H9 (cell line): ENCODE data around the gene RFX1. TPM values are rescaled to one million over a fixed set of nuclear protein-coding genes. Genes with fewer than 3 reads are reported as not detected.
A peak's percentile ranks its signal among the peaks of the same experiment; 100 is the strongest.

Experiments
- DNase-seq: peaks from one replicate; pipeline ENCODE4 v3.0.0-alpha.2; 2017
- H2AFZ ChIP-seq: one replicate; pipeline ENCODE4 v1.6.1; 2013; ENCODE audit warnings: mild to moderate bottlenecking, low read length, control low read depth, moderate library complexity
- H2AK5ac ChIP-seq: 2 replicates; pipeline ENCODE4 v1.6.1; 2013; ENCODE audit warnings: low read length, control low read depth, mixed read lengths; ENCODE audit not compliant: insufficient read length
- H2BK120ac ChIP-seq: one replicate; pipeline ENCODE4 v1.6.1; 2013; ENCODE audit warnings: low read depth, mild to moderate bottlenecking, low read length, control low read depth, inconsistent platforms; ENCODE audit not compliant: poor library complexity, severe bottlenecking
- H2BK12ac ChIP-seq: 2 replicates; pipeline ENCODE4 v1.6.1; 2013; ENCODE audit warnings: low read length, control low read depth, mixed read lengths, low read depth; ENCODE audit not compliant: insufficient read length
- H2BK15ac ChIP-seq: 2 replicates; pipeline ENCODE4 v1.6.1; 2013; ENCODE audit warnings: low read depth, low read length, control low read depth
- H2BK20ac ChIP-seq: one replicate; pipeline ENCODE4 v1.6.1; 2013; ENCODE audit warnings: low read depth, mild to moderate bottlenecking, low read length, control low read depth, inconsistent platforms; ENCODE audit not compliant: poor library complexity, severe bottlenecking
- H2BK5ac ChIP-seq: 2 replicates; pipeline ENCODE4 v1.6.1; 2013; ENCODE audit warnings: low read length, control low read depth, mixed read lengths; ENCODE audit not compliant: insufficient read length
- H3K14ac ChIP-seq: 2 replicates; pipeline ENCODE4 v1.6.1; 2013; ENCODE audit warnings: low read length, control low read depth; ENCODE audit not compliant: insufficient read depth
- H3K18ac ChIP-seq: 2 replicates; pipeline ENCODE4 v1.6.1; 2013; ENCODE audit warnings: low read depth, mild to moderate bottlenecking, mixed read lengths, low read length, control low read depth; ENCODE audit not compliant: insufficient read length
- H3K23ac ChIP-seq: 2 replicates; pipeline ENCODE4 v1.6.1; 2013; ENCODE audit warnings: low read length, control low read depth, mixed read lengths, low read depth; ENCODE audit not compliant: insufficient read length
- H3K23me2 ChIP-seq: 2 replicates; pipeline ENCODE4 v1.6.1; 2013; ENCODE audit warnings: low read depth, mild to moderate bottlenecking, mixed read lengths, low read length, control low read depth; ENCODE audit not compliant: insufficient read length, poor library complexity, severe bottlenecking
- H3K27ac ChIP-seq: 2 replicates; pipeline ENCODE4 v1.5.1; 2013; ENCODE audit warnings: low read length, control low read depth, mixed read lengths, low read depth; ENCODE audit not compliant: insufficient read length
- H3K27me3 ChIP-seq: 2 replicates; pipeline ENCODE4 v1.6.1; 2013; ENCODE audit warnings: low read length, control low read depth, inconsistent platforms; ENCODE audit not compliant: insufficient read depth
- H3K4ac ChIP-seq: 2 replicates; pipeline ENCODE4 v1.6.1; 2013; ENCODE audit warnings: low read depth, mild to moderate bottlenecking, control low read depth, inconsistent platforms, low read length, moderate library complexity
- H3K4me1 ChIP-seq: 2 replicates; pipeline ENCODE4 v1.6.1; 2013; ENCODE audit warnings: low read length, control low read depth, inconsistent platforms; ENCODE audit not compliant: insufficient read depth
- H3K4me2 ChIP-seq: 2 replicates; pipeline ENCODE4 v1.6.1; 2013; ENCODE audit warnings: low read length, control low read depth, mixed read lengths; ENCODE audit not compliant: insufficient read length, insufficient read depth
- H3K56ac ChIP-seq: 2 replicates; pipeline ENCODE4 v1.6.1; 2013; ENCODE audit warnings: low read depth, mild to moderate bottlenecking, mixed read lengths, low read length, control low read depth; ENCODE audit not compliant: insufficient read length
- H3K79me1 ChIP-seq: 2 replicates; pipeline ENCODE4 v1.6.1; 2013; ENCODE audit warnings: low read depth, mild to moderate bottlenecking, moderate library complexity, low read length, control low read depth, inconsistent platforms; ENCODE audit not compliant: insufficient read depth, poor library complexity, severe bottlenecking
- H3K79me2 ChIP-seq: 2 replicates; pipeline ENCODE4 v1.6.1; 2013; ENCODE audit warnings: low read length, control low read depth, inconsistent platforms; ENCODE audit not compliant: insufficient read depth
- H3K9ac ChIP-seq: 2 replicates; pipeline ENCODE4 v1.6.1; 2013; ENCODE audit warnings: low read length, control low read depth, mixed read lengths; ENCODE audit not compliant: insufficient read length; ENCODE audit errors: extremely low read depth
- H3K9me3 ChIP-seq: one replicate; pipeline ENCODE4 v1.6.1; 2013; ENCODE audit warnings: low read depth, low read length, inconsistent platforms; ENCODE audit not compliant: control insufficient read depth
- H3T11ph ChIP-seq: one replicate; pipeline ENCODE4 v1.6.1; 2013; ENCODE audit warnings: mild to moderate bottlenecking, low read length, control low read depth, inconsistent platforms
- H4K20me1 ChIP-seq: one replicate; pipeline ENCODE4 v1.6.1; 2013; ENCODE audit not compliant: control insufficient read depth, insufficient read length, insufficient read depth
- H4K5ac ChIP-seq: 2 replicates; pipeline ENCODE4 v1.6.1; 2013; ENCODE audit warnings: low read depth, mild to moderate bottlenecking, mixed read lengths, low read length, control low read depth; ENCODE audit not compliant: insufficient read length
- H4K8ac ChIP-seq: replicated peaks from 2 replicates; pipeline ENCODE4 v1.6.1; 2013; ENCODE audit warnings: low read length, control low read depth, mixed read lengths, low read depth; ENCODE audit not compliant: insufficient read length
- H4K91ac ChIP-seq: 2 replicates; pipeline ENCODE4 v1.6.1; 2013; ENCODE audit warnings: low read depth, mild to moderate bottlenecking, moderate library complexity, mixed read lengths, low read length, control low read depth; ENCODE audit not compliant: insufficient read length
- H3K27ac Mint-ChIP-seq, 3 experiments: 2 replicates in 2 of 3; 3 replicates in 1 of 3; pipeline ENCODE4 v1.8.0; 2020 to 2021; ENCODE audit warnings: mixed read lengths in 3 of 3, mild to moderate bottlenecking in 1 of 3, moderate library complexity in 1 of 3
- H3K27me3 Mint-ChIP-seq: 2 replicates; pipeline ENCODE4 v1.8.0; 2021; ENCODE audit warnings: low read depth, mild to moderate bottlenecking, moderate library complexity, mixed read lengths
- H3K36me3 Mint-ChIP-seq, 3 experiments: 2 replicates in 2 of 3; 3 replicates in 1 of 3; pipeline ENCODE4 v1.8.0; 2020 to 2021; ENCODE audit warnings: low read depth in 3 of 3, mixed read lengths in 3 of 3; ENCODE audit not compliant: insufficient read depth in 1 of 3
- H3K4me1 Mint-ChIP-seq, 2 experiments: 2 replicates each; pipeline ENCODE4 v1.8.0; 2020; ENCODE audit warnings: mixed read lengths in 2 of 2
- H3K4me3 Mint-ChIP-seq, 2 experiments: 2 replicates in 1 of 2; 3 replicates in 1 of 2; pipeline ENCODE4 v1.8.0; 2020 to 2021; ENCODE audit warnings: mild to moderate bottlenecking in 2 of 2, mixed read lengths in 2 of 2, moderate library complexity in 1 of 2
- H3K9me3 Mint-ChIP-seq, 2 experiments: 2 replicates in 1 of 2; 3 replicates in 1 of 2; pipeline ENCODE4 v1.8.0; 2020; ENCODE audit warnings: mild to moderate bottlenecking in 2 of 2, mixed read lengths in 2 of 2, moderate library complexity in 1 of 2
- WGBS: extraction: QIAGEN DNeasy Blood & Tissue Kit; methylation state at CpG from one replicate; pipeline ENCODE4 v1.1.7; 2013; ENCODE audit warnings: missing lambda C conversion rate, low lambda C conversion rate, mixed read lengths; ENCODE audit not compliant: insufficient read length; ENCODE audit errors: extremely low coverage; 5-methylcytosine and 5-hydroxymethylcytosine counted together
- total RNA-seq: library from RNA; stranded (reverse); gene quantifications from 2 replicates; pipeline ENCODE4 v1.2.1, GENCODE V29; 2021
- TF ChIP-seq, protein P1 (sequence below): fragments of 200-600 bp; sonication (generic); conservative IDR thresholded peaks from 3 replicates; pipeline ENCODE4 v1.8.0; 2021; ENCODE audit warnings: antibody characterized with exemption, mild to moderate bottlenecking

Gene RFX1
- total RNA-seq, 1 experiment from 2014 or later: 21.4 TPM

DNA sequence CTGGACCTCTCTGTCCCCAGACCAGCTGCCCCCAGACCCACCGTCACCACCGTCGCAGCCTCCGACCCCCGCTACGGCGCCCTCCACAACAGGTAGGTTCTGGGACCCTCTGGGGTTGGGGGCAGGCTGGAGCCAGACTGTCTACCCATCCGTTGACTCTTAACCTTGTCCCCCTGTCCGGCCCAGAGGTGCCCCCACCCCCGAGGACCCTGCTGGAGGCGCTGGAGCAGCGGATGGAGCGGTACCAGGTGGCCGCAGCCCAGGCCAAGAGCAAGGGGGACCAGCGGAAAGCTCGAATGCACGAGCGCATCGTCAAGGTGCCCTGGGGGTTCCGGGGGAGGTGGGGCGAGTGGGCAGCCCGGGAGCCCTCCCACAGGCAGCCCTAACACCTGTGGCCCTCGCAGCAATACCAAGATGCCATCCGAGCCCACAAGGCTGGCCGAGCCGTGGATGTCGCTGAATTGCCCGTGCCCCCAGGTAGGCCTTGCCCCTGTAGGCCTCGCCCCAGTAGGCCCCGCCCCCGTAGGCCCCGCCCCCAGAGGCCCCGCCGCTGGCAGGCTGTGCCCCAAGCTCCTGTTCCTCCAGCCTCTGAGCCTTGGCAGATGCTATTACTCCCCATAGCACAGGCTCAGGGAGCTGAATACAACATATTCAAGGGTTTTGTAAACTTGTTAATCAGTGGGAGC lies 87.3 kb downstream of the RFX1 start:
- H2BK12ac ChIP-seq: no peak overlapping the region
- H4K8ac ChIP-seq: no peak overlapping the region
- TF ChIP-seq, protein P1, sequence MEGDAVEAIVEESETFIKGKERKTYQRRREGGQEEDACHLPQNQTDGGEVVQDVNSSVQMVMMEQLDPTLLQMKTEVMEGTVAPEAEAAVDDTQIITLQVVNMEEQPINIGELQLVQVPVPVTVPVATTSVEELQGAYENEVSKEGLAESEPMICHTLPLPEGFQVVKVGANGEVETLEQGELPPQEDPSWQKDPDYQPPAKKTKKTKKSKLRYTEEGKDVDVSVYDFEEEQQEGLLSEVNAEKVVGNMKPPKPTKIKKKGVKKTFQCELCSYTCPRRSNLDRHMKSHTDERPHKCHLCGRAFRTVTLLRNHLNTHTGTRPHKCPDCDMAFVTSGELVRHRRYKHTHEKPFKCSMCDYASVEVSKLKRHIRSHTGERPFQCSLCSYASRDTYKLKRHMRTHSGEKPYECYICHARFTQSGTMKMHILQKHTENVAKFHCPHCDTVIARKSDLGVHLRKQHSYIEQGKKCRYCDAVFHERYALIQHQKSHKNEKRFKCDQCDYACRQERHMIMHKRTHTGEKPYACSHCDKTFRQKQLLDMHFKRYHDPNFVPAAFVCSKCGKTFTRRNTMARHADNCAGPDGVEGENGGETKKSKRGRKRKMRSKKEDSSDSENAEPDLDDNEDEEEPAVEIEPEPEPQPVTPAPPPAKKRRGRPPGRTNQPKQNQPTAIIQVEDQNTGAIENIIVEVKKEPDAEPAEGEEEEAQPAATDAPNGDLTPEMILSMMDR: no peak
- H2BK15ac ChIP-seq: no peak overlapping the region
- Mint-ChIP-seq H3K27me3 (no peaks in the 10 kb centered on the region), H3K4me3 (no peak overlapping the region), H3K36me3 (peaks cover 37 to 83% (median 62%) of the 10 kb centered on the region in 3 experiments), H3K4me1 (no peaks in the 10 kb centered on the region), H3K27ac (no peak overlapping the region), H3K9me3 (peaks cover 8 to 12% of the 10 kb centered on the region in 2 experiments; a peak in 4 of 5 replicates)
- no peak overlapping the region for H3K18ac ChIP-seq
- H2AK5ac ChIP-seq: no peak overlapping the region
- H3K56ac ChIP-seq: no peak overlapping the region
- H3K23me2 ChIP-seq: no peaks in the 10 kb centered on the region
- no peak overlapping the region for H4K5ac ChIP-seq
- H2BK20ac ChIP-seq: no peak overlapping the region
- H3K4me1 ChIP-seq: no peaks in the 10 kb centered on the region
- H3K9ac ChIP-seq: no peak overlapping the region
- no peaks in the 10 kb centered on the region for H3K27me3 ChIP-seq
- H3K14ac ChIP-seq: no peak overlapping the region
- H3K4me2 ChIP-seq: no peak overlapping the region
- WGBS: no CpG with 5 or more reads among the region's 34 CpGs
- no peak overlapping the region for H3K4ac ChIP-seq
- H3K79me2 ChIP-seq: no peaks in the 10 kb centered on the region
- H3T11ph ChIP-seq: no peak overlapping the region
- no peaks in the 10 kb centered on the region for H3K79me1 ChIP-seq
- no peak overlapping the region for H2AFZ ChIP-seq
- H4K20me1 ChIP-seq: no peaks in the 10 kb centered on the region
- H4K91ac ChIP-seq: no peak overlapping the region
- no peak overlapping the region for H2BK120ac ChIP-seq
- H3K9me3 ChIP-seq: peaks cover 6% of the 10 kb centered on the region
- no peak overlapping the region for H2BK5ac ChIP-seq
- peak; percentile 56 for DNase-seq
- no peak overlapping the region for H3K23ac ChIP-seq
- no peak overlapping the region for H3K27ac ChIP-seq
